GM19372 (cell line): ENCODE measurements around the gene AOPEP.
A peak's percentile ranks its signal among the peaks of the same experiment; 100 is the strongest.
"Not testable (repeated sequence)": the region's sequence is repeated elsewhere in the genome, so short reads cannot be mapped to it uniquely, and the experiment has no call there.

Experiments used
- ATAC-seq: cut with Tn5 transposase; IDR thresholded peaks from one replicate; pipeline ENCODE4 v1.9.1; 2021; ENCODE audit warnings: mild to moderate bottlenecking, low read depth, moderate library complexity; ENCODE audit not compliant: unreplicated experiment

AOPEP gene

DNA sequence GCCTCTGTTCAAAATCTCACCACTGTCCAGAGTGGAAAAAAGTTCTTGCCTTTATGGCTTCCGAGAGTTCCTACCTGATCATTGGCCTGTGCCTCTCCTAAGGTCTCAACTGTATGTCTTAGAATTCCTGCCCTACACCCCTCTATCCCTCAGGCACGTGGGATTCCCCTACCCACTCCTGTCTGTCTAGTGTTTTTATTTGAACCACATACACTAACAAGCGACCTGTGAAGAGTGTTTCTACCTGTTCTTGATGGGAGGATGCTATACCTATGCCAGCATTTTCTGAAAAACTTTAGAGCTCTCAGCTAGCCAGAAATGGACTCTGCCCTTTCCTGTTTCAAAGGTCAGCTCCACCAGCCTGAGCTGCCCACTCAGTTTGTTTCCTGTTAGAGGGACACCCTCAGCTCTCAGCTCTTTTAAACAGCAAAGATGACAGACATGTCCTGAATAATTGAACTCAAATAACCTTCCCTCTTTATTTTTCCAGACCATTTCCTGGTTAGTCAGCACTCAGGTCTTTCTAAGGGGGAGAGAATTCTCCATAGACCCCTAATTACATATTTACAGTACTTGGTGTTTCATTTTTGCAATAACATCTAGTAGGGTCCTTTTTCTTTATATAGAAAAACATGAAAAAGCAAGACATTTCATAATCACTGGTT, 214.8 kb downstream of the AOPEP start:
- no peak for ATAC-seq

DNA sequence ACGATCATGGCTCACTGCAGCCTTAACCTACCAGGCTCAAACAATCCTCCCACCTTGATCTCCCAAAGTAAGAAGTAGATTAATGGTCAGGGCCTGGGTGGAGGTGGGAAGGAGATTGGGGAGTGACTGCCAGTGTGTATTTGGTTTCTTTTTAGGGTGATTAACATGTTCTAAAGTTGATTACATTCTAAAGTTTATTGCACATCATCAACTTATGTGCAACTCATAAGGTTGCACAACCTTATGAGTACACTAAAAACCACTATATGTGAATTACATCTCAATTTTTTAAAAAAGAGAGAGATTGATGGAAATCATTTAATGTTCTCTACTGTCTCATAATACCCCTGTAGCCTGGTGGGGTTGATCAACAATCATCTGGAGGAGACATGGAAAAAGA, 218.1 kb downstream of the AOPEP start:
- no peak for ATAC-seq

DNA sequence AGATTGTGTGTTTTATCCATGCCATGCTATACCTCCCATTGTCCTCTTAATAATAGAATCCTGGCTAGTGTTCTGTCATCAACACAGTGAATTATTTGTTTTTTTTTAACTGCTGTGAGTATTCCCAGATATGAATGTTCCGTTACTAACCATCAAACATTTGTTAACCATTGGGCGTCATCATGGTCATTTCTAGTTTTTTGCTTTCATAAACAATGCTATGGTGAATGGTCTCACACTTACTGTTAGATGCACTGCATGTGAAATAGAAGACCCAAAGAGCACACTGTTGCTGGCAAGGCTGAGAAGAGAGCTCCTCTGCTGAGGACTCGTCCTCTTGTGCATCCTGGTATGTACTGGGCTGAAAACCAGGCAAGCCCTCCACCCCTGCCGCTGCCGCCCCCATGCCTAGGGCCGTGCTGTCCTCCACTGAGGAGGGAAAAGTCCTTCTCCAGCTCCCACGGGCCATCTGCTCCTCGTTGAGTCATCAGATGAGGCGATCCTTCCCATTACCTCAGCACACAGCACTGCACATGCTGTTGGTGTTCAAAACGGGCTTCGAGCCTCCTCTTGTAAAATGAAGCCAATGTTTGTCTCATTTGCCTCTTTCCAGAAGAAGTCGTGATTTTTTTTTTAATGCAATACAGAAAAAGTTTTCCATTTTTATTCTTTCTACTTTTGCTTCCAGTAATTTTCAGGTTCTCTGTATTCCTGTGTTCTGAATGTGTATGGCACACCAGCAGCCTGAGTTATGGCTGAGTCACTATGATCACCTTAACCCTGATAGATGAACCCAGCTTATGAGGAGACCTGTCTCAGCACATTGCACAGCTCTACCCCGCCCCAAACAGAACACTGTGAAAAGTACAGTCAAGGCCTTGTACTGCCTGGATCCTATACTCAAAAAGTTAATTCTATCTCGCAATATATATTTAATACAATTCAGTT, 219.0 kb downstream of the AOPEP start:
- no peak for ATAC-seq

DNA sequence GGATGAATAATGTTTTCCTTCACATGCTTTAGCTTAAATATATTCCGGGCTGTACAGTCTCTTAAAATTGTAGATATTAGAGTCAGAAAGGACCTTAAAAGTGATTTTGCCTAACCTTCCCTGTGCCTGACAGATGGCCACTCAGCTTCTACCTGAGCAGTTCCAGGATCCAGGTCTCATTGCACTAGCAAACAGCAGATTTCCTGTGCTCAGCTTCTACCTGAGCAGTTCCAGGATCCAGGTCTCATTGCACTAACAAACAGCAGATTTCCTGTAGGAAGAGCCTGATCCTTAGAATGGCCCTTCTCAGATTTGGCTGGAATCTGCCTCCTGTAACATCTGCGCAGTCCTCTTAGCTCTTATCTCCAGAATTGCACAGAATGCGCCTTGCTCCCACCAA, 219.8 kb downstream of the AOPEP start:
- ATAC-seq = no peak

DNA sequence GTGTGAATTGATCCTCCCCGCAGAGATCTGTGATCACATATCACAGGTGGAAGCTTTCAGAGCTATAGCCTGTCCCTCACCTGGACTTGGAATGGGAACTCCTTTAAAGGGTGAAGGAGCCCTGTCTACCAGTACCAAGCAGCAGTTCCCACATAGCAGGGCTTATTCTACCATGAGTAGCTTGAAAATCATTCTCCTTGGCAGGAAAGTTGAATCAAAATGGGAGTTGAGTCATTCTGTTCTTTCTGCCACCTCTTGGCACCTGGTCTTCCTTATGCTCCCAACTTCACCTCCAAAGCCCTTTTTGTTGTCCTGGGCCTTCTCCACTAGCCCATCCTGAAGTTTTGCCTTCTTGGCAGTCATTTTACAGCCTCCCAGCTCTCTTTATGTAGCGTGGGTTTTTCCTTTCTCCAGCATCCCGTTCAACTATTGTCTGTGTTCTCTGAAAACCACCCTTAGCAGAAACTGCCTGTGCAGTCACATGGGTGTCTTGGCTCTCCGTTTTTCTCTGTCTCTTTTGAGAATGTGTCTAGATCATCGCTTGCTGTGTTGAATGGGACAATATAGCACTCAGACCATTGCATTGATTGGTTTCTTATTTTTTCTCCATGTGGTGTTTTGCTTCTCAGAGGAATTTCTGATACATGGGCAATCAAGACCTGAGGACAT, 222.2 kb downstream of the AOPEP start:
- no peak for ATAC-seq

DNA sequence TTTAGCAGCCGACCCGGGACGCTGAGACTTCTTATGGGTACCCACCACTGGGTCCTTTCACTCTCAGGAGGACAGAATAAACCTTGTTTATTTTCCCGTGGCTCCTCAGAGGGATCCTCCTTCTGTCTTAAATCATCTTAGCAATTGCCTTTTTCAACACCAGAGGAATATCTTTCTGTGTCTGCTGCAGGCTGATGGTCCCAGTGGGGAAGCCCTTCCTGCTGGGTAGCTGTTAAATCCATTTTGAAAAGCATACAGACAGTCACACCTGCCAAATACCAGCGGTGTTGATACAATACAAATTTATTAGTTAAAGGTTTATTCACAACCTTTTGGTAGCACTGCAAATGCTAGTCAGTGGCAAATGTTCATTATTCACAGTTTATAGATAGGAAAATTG, 222.9 kb downstream of the AOPEP start:
- no peak for ATAC-seq

DNA sequence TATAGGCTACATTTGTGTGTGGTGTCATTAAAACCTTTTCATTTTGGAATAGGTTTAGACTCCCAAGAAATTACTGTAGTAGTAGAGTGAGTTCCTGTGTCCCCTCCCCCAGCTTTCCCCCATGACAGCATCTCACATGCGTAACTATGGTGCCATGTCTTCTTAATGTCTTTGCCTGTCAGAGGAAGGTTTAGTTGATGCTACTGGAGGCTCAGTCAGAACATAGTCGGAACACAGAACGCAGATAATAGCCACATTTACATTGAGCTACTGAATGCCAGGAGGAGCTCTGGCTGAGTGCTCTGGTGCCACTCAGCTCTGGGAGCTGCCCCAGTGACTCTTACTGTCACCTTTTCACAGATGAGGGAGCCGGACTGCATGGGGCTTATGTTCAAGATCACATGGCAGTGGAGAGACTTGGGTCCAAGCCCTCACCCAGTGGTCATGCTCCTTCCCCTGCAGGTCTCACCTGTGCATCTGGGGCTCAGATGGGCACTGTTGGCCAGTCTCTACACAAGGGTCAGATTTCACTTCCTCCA, 223.6 kb downstream of the AOPEP start:
- ATAC-seq = no peak

DNA sequence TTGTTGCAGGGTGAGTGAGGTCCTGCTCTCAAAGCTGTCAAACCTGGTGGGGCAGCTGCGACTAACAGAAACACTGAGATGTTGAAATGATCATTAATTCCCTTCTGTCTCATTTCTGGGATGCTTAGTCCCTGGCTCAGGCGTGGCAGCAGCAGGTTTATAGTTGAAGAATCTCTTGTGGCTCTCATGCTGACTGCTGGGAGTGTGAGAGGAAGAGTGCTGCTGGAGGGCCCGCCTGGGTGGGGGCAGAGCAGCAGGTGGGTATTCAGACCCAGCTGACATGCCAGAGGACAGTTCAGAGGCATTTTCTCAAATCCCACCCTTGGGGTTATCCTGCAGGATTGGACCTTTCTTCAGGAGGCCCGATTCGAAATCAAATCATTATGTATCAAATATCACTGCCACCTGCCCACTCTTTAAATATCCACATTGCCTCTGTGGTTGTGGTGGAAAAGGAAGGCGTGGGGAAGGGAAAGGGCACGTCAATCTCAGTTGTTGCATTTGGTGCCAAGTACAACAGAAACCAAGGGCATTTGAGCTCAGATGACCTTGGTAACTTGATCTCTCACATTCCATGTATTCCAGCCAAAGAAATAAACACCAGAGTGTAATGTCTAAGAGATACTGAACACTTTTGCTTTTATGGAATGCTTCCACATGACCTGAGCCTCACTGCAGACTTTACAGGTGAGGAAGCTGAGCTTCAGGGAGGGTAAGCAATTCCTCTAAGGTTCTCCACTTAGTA, 224.3 kb downstream of the AOPEP start:
- no peak for ATAC-seq

DNA sequence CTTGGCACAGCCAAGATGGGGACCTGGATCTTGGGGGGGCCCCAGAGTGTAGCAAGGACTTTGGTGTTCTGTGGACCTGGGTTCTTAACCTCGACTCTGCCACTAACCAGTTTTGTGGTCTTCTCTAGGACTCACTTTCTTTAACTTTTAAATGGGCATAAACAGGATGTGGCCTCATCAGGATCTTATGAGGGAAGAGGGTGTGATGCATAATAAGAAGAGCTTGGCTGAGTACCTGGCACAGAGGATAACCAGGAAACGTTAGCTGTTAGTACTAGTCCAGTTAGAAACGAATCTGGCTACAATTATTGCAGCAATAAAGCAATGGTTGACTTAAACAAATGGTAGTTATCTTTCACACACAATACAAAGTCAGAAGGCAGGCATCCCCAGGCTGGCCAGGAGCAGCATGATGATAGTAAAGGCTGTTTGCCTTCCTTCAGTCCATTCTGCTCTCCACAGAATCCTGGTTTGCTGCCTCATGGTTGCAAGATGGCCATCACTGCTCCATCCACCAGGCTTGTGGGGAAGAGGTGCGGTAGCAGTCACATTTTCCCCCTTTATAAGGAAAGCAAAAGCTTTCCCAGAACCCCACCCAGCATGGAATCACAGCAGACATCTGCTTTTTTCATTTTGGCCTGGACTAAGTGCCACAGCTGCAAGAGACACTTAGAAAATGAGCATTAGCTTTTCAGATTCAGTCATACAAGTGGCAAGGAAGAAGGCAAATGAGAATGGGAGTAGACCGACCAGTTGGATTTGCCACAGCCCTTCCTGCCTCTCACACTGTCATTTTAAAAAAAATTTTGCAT, 225.0 kb downstream of the AOPEP start:
- no peak for ATAC-seq

DNA sequence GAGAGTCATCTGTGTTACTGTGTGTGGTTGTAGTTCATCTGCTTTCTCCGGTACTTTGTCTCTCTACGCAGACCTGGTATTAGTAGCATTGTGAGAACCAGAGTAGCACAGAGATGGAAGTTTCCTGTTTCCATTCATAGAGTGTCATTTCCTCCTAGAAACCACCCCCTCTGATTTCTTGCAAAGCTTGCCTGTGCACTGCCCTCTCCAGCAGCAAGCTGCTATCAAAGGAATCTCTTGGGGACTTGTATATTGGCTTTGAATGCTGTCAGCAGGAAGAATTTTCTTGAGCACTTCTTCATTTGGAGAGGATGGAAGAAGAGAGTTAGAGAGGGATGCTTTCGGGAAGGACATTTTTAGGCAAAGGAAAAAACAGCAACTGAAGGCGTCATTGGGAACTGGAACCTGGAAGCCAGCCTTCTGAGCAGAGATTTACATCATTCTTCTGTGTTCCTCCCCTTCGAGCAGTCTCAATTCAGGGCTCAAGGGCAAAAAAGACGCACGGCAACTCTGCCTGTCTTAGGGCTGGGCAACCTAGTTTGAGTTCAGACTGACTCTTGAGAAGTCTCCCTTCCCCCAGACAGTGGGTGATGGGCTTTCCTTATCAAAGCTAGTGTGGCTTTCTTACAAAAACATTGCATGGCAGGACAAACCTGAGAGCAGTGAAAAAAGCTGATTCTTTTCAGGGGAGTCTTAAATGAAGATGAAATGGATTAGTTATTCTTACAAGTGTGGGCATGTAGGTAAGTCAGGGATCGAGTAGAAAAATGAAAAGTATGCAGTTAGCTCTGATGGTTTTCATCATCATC, 226.3 kb downstream of the AOPEP start:
- peak; percentile 90 for ATAC-seq

DNA sequence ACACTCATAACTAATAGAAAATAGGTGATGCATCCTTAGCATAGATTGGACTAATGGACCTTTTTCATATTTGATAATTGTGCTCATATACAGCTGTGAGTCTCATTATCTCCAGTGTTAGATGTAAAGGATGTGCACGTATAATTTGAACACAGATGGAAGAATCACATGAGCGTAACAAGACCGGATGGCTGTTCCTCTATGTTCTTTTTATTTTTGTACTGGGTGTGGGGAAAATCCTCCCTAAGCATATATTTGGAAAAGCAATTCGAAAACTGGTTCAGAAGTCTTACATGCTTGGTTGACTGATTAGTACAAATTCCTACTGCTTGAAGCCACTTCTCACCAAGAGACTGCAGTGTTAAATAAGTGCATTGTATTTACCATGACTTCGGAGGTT, 230.2 kb downstream of the AOPEP start:
- no peak for ATAC-seq

DNA sequence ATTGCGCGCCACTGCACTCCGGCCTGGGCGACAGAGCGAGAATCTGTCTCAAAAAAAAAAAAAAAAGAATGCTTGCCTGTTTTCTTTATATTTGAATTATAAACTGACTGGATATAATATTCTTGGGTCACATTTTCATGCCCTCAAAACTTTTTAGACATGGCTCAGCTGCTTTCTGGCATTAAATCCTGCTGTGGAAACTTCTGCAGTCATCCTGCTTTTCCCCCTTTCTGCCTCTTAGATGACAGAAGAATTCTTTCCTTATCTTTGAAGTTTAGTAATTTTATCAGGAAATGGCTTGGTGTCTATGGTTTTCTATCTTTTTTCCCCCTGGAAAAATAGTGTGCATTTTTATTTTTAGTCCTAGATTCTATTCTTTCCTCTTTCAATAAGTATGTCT, 234.5 kb downstream of the AOPEP start:
- ATAC-seq = no peak

DNA sequence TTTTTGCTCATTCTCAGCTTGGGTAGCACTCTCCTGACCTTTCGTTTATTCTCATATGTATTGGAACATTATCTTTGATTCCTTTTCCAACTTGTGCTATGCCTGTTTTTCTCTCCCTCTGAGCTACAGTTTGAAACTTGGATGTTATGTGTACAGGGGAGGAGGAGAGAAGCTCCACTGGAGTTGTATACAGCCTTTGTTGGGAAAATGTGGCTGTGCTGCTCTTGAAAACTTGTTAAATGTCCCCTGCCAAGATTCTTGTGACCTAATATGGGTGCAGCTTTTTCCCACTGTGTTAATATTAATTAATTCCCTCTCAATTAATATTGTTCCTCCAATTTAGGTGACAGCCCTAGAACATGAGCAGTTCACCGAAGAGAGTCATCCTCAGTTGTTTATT, 235.4 kb downstream of the AOPEP start:
- no peak for ATAC-seq

DNA sequence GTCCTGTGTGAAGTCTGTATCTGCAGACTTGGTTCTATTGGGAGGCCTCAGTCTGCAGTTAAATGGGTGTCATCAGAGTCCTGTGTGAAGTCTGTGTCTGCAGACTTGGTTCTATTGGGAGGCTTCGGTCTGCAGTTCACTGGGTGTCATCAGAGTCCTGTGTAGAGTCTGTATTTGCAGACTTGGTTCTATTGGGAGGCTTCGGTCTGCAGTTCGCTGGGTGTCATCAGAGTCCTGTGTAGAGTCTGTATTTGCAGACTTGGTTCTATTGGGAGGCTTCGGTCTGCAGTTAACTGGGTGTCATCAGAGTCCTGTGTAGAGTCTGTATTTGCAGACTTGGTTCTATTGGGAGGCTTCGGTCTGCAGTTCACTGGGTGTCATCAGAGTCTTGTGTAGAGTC, 239.1 kb downstream of the AOPEP start:
- not testable (repeated sequence) for ATAC-seq

DNA sequence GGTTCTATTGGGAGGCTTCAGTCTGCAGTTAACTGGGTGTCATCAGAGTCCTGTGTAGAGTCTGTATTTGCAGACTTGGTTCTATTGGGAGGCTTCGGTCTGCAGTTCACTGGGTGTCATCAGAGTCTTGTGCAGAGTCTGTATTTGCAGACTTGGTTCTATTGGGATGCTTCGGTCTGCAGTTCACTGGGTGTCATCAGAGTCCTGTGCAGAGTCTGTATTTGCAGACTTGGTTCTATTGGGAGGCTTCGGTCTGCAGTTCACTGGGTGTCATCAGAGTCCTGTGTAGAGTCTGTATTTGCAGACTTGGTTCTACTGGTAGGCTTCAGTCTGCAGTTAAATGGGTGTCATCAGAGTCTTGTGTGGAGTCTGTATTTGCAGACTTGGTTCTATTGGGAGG, 239.5 kb downstream of the AOPEP start:
- ATAC-seq = not testable (repeated sequence)

DNA sequence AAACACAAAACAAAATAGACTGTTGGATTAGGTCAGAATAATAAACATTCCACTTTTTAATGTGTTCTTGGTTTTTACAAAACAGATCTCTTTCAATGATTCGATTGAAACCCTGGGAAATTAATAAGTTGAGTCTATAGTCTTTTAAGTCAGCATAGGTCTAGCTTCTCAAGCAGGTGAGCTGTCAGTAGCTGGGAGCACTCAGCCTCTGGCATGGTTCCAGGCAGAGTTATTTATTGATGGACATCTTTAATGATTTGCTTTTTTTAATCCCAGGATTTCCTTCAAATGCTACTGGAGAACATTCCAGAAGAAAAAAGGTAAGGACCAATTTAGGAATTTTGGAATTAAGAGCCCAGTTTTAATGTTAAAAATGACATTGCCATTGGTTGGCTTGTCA, 241.0 kb downstream of the AOPEP start:
- no peak for ATAC-seq

DNA sequence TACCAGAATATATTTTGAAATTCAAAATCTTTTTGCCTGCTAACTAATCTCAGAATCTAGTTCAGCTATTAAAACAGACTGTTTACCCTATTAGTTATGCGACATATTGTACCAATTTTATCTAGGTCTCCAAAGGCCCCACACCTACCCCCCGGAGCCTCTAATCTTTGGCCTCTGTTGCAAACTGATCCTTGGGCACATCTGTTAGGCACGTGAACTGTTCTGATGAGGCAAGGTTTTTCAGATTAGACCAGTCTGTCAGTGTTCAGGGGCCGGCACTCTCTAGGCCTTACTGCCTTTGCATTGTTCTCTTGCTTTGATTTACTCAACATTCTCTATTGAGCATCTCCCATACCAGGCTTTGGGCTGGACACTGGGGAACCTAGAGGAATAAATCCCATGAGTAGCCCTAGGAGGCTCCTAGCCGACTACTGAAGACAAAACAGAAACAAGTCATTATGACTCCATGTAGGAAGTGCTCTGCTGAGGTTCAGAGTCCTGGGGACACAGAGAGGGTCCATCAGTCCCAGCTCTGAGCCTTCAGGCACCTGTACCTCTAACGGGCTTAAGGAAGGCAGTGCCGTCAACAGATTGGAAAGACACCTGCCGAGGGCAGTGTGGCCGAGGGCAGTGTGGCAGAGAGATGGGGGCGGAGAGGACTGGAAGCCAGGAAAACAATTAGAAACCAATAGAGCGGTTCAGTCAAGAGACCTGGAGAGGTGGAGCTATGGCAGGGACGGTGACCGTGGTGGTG, 245.1 kb downstream of the AOPEP start:
- no peak for ATAC-seq

DNA sequence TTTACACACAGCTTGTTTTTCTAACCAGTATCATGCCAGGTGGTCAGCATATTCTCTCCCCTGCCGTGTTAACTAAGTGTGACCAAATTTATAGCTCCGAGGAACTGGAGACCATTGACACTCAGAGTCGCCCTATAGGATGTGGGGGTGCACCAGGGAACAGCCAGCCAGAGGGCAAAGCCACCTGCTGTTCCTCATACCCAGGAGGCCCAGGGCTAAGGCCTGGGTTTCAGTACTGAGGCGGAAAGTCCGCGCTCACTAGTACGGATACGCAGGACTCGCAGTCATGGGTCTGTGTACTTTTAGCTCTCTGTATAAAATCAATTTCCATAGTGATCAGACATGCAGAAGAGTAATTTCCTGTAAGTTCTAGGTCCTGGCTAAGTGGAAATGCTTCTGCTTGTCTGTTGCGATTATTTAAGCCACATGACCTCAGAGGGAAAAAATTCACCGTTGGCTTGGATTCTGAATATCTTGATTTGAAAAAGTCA, 247.0 kb downstream of the AOPEP start:
- ATAC-seq = no peak
